ES-I3 (cell line): ENCODE data around the gene ALKBH7.
"Not testable (repeated sequence)": the region's sequence is repeated elsewhere in the genome, so short reads cannot be mapped to it uniquely, and the experiment has no call there.

Source experiments
- H3K36me3 ChIP-seq: 2 replicates; pipeline ENCODE4 v1.6.1; 2013; ENCODE audit warnings: mild to moderate bottlenecking, low read length, control low read depth, moderate library complexity; ENCODE audit not compliant: insufficient read depth
- H3K4me1 ChIP-seq: 2 replicates; pipeline ENCODE4 v1.6.1; 2013; ENCODE audit warnings: mild to moderate bottlenecking, control low read depth, low read length; ENCODE audit not compliant: insufficient read depth
- H3K9ac ChIP-seq: 2 replicates; pipeline ENCODE4 v1.6.1; 2013; ENCODE audit warnings: low read depth, mild to moderate bottlenecking, low read length, moderate library complexity
- H3K9me3 ChIP-seq: 2 replicates; pipeline ENCODE4 v1.6.1; 2013; ENCODE audit warnings: mild to moderate bottlenecking, low read length, moderate library complexity; ENCODE audit not compliant: control insufficient read depth, insufficient read depth

Gene ALKBH7, protein sequence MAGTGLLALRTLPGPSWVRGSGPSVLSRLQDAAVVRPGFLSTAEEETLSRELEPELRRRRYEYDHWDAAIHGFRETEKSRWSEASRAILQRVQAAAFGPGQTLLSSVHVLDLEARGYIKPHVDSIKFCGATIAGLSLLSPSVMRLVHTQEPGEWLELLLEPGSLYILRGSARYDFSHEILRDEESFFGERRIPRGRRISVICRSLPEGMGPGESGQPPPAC

DNA sequence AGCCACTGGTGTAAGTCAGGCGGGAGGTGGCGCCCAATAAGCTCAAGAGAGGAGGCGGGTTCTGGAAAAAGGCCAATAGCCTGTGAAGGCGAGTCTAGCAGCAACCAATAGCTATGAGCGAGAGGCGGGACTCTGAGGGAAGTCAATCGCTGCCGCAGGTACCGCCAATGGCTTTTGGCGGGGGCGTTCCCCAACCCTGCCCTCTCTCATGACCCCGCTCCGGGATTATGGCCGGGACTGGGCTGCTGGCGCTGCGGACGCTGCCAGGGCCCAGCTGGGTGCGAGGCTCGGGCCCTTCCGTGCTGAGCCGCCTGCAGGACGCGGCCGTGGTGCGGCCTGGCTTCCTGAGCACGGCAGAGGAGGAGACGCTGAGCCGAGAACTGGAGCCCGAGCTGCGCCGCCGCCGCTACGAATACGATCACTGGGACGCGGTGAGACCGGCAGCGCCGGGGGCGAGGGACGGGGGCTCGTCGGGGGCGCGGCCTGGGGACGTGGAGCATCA, at the start of gene ALKBH7:
ALKBH7 (plus strand) TSS at position 201 of the 502 bp plus-strand sequence; CDS start at position 228, 27 bp downstream.
- Histone ChIP-seq H3K9ac (peak within 1 kb of the TSS; percentile 82), H3K36me3 (peaks cover 4% of the 10 kb centered on the region; the same call in 1 of the 2 replicates), H3K9me3 (no peaks in the 10 kb centered on the region), H3K4me1 (peaks cover 3% of the 10 kb centered on the region; the same call in 1 of the 2 replicates)

DNA sequence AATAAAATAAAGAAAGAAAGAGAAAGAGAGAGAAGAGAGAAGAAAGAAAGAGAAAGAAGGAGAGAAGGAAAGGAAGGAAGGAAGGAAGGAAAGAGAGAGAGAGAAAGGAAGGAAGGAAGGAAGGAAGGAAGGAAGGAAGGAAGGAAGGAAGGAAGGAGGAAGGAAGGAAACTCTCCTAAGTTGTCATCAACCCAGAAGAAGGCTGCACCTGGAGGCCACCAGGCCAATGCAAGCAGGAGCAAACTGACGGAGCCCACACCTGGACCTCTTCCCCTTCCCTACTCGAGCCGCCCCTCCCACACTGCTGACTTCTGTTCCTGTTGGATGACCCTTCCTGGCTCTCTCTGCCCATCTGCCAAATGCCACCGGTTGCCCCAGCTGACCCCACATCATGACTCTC, 47.8 kb upstream of the ALKBH7 start:
- Histone ChIP-seq H3K9ac (no peak overlapping the region), H3K4me1 (no peaks in the 10 kb centered on the region), H3K9me3 (no peaks in the 10 kb centered on the region), H3K36me3 (no peaks in the 10 kb centered on the region)

DNA sequence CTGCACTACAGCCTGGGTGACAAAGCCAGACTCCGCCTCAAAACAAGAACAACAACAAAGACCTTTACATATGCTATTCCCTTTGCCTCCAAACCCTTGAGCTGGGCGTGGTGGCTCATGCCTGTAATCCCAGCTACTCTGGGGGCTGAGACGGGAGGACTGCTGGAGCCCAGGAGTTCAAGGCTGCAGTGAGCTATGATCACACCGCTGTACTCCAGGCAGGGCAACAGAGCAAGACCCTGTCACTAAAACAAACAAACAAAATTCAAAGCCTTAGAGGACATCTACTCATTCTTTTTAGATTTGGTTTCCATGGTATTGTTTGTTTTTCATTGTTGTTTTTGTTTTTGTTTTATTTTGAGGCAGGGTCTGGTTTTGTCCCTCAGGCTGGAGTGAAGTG, 47.0 kb upstream of the ALKBH7 start:
- no peak overlapping the region for H3K9ac ChIP-seq

DNA sequence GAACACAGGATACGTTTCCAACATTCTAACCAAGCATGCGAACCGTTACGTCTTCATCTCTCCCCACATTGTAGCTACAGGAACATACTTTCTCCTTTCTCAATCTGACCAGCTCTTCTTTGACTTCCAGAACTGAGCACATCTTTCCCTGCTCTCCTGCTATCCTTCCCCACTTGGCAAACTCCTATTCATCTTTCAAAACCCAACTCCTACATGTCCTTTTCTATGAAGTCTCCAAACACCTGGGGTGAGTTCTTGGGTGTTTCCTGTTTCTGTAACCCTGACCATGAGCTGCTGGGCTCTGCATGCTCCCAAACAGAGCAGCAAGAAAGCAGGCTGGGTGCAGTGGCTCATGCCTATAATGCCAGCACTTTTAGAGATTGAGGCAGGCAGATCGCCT, 45.8 kb upstream of the ALKBH7 start:
- Histone ChIP-seq H3K9me3 (no peaks in the 10 kb centered on the region), H3K36me3 (no peaks in the 10 kb centered on the region), H3K4me1 (no peaks in the 10 kb centered on the region), H3K9ac (no peak overlapping the region)

More for the DNA sequence above, 47.0 kb upstream of the ALKBH7 start:
- Histone ChIP-seq H3K9me3 (no peaks in the 10 kb centered on the region), H3K4me1 (no peaks in the 10 kb centered on the region), H3K36me3 (no peaks in the 10 kb centered on the region)

DNA sequence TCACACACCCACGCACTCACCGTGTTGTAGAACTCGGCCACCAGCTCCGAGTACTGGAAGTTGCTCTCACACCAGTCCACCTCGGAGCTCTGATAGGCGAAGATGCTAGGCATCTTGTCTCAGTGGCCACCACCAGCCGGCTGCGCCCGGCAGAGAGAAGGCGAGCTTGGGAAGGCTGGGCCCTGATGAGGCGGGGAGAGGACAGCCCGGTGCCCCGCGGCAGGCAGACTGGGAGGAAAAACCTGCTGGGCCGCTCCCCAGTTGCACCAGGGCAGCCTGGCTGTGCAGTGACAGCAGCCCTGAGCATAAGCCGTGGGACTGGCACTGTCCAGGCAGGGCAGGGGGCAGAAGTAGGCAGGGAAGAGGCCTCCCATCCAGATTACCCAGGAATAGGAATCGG, 39.2 kb upstream of the ALKBH7 start, which contains the start of gene ACER1:
ACER1 (minus strand) TSS at position 174 of the 400 bp plus-strand sequence; CDS start at position 113, 61 bp downstream.
- no peaks in the 10 kb centered on the region for H3K36me3 ChIP-seq
- no peak within 1 kb of the TSS for H3K9ac ChIP-seq
- no peaks in the 10 kb centered on the region for H3K4me1 ChIP-seq
- H3K9me3 ChIP-seq = no peaks in the 10 kb centered on the region

DNA sequence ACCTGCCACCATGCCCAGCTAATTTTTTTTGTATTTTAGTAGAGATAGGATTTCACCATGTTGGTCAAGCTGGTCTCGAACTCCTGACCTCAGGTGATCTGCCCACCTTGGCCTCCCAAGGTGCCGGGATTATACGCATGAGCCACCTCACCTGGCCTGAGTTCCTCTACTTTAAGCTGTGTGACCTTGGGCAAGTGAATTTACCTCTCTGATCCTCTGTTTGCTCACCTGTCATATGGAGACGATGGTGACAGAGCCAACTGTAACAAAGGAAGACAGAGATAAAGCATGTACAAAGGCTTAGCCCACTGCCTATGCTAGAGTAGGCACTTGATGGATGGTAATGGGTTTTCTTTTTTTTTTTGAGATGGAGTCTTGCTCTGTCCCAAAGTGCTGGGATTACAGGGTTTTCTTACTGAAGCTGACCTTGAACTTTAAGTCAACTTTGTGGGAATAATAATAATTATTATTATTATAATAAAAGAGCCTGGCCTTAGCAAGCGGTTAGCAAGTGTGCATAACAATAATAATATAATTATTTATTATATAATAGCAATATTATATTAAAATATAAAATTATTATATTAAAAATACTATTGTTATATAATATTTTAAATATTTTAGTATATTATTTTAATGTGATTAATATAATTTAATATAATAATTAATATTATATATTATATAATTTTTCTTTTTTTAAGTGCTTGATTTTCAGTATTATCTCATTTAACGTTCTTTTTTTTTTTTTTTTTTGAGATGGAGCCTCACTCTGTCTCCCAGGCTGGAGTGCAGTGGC, 37.9 kb upstream of the ALKBH7 start:
- Histone ChIP-seq H3K4me1 (no peaks in the 10 kb centered on the region), H3K9ac (no peak overlapping the region), H3K36me3 (no peaks in the 10 kb centered on the region), H3K9me3 (no peaks in the 10 kb centered on the region)

DNA sequence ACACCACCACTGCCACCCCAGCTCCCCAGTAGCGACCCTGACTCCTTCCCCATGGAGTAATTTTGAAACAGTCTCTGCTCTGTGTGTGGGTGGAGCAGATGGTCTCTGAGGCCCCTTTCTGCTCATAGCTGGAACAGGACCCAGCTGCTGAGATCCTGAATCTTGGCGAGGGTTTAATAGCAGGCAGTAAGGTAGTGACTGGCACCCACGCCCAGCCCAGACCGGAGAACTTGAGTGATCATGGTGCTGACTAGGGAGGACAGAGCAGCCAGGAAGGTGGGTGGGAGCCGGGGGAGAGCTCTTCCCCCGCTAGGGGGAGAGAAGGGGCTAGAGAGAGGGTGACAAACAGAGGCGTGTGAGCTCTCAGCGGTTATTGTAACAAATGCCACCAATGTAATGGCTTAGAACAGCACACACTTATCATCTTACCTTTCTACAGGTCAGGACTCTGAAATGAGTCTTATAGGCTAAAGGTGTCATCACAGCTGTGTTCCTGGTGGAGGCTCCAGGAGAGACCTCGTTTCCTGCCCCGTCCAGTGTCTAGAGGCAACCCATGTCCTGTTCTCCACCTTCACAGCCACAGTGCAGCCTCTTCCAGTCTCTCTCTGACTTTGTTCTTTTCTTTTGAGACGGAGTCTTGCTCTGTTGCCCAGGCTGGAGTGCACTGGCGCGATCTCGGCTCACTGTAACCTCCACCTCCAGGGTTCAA, 31.9 kb upstream of the ALKBH7 start:
- Histone ChIP-seq H3K4me1 (no peaks in the 10 kb centered on the region), H3K36me3 (no peaks in the 10 kb centered on the region), H3K9me3 (no peaks in the 10 kb centered on the region), H3K9ac (no peak overlapping the region)

DNA sequence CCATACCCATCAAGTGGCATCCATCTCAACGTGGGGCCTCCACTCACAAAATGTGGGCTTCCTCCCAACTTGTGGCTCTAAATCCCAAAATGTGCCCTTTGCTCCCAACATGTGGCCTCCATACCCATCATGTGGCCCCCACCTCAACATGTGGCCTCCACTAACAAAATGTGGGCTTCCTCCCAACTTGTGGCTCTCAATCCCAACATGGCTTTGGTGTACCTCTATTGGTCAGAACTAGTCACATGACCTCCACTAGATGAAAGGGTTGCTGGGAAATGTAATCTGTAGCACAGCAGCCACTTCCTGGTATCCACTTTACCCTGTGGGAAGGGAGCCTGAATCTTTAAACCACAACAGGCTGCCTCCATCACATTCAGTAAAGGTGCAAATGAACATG, 29.1 kb upstream of the ALKBH7 start:
- Histone ChIP-seq H3K36me3 (no peaks in the 10 kb centered on the region), H3K9ac (no peak overlapping the region), H3K9me3 (no peaks in the 10 kb centered on the region), H3K4me1 (no peaks in the 10 kb centered on the region)

DNA sequence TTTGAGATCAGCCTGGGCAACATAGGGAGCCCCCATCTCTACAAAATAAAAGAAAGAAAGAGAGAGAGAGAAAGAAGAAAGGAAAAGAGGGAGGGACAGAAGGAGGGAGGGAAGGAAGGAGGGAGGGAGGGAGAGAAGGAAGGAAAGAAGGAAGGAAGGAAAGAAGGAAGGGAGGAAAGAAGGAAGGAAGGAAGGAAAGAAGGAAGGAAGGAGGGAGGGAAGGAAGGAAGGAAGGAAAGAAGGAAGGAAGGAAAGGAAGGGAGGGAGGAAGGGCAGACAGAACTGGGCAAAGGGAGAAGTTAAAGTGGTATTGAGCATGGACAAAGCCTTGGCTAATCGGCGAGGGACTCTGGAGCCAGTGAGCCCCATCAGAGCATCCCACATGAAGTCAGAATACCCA, 23.3 kb upstream of the ALKBH7 start:
- not testable (repeated sequence) for H3K36me3 ChIP-seq, H3K9me3 ChIP-seq, H3K9ac ChIP-seq, H3K4me1 ChIP-seq

DNA sequence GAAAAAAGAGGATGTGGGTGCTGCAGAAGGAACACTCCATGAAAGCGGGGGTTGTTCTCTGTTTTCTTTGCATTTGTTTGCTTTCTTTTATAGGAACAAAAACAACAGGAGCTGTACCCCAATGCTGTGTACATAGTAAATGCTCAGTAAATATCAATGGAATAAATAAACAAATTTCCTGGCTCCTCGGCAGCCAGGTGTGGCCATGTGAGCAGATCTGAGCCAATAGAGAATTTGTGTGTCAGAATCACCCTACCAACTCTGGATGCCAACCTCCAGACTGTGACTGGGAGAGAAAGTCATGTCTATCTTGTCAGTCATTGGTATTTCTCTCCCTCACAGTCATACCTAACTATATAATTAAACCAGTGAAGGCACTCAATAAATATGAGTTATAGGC, 21.9 kb upstream of the ALKBH7 start:
- H3K4me1 ChIP-seq = no peaks in the 10 kb centered on the region
- no peaks in the 10 kb centered on the region for H3K36me3 ChIP-seq
- no peak overlapping the region for H3K9ac ChIP-seq
- H3K9me3 ChIP-seq = peaks cover 4% of the 10 kb centered on the region; the same call in 1 of the 2 replicates

DNA sequence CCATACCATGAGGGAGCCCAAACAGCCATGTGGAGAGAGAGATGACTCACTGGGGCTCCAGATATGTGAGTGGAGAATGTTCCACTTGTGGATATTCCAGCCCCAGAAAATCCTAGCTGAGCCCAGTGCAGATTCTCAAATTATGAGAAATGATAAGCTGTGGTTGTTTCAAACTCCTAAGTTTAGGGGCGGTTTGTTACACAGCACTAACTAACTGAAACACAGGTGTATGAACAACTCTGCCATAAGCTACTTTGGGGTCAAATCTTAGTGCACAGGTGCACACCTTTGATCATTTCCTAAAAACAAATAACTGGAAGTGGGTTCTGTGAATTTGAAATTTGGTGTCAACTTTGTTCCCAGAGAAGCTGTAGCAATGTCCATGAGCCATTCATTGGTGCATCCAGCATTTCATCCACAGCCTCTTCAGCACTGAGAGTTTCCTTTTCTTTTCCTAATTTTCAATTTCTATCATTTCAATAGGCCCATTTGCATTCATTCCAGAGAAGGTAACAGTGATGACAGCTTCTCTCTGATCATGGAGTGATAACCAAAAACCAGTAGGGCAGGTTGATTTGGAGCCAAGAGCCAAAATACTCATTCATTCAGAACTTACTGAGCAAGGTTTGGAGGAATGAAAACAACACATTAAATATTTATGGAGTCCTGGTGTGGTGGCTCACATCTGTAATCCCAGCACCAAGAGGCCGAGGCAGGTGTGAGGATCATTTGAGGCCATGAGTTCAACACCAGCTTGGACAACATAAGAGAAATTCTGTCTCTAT, 20.0 kb upstream of the ALKBH7 start:
- Histone ChIP-seq H3K9me3 (peaks cover 4% of the 10 kb centered on the region; the same call in 1 of the 2 replicates), H3K36me3 (no peaks in the 10 kb centered on the region), H3K9ac (no peak overlapping the region), H3K4me1 (no peaks in the 10 kb centered on the region)

DNA sequence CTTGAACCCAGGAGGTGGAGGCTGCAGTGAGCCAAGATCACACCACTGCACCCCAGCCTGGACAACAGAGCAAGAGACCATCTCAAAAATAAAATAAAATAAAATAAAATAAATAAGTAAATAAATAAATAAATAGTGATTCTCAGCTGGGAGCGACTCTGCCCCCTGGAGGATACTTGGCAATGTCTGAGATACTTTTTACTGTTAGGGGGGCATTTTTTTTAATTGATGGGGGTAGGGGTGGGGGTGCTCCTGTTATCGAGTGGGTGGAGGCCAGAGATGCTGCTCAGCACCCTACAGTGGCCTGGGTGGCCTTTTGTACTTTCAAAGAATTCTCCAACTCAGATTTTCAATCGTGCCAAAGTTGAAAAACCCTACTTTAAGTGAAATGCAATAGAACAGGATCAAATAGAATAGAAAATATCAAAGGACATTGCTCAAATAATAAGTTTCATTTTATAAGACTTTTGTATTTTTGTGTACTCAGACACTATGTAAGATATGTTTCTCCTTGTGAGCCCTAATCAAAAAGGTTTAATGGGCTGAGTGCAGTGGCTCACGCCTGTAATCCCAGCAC, 18.4 kb upstream of the ALKBH7 start:
- no peaks in the 10 kb centered on the region for H3K36me3 ChIP-seq
- H3K4me1 ChIP-seq = no peaks in the 10 kb centered on the region; the same call in 1 of the 2 replicates
- peaks cover 4% of the 10 kb centered on the region; the same call in 1 of the 2 replicates for H3K9me3 ChIP-seq
- H3K9ac ChIP-seq = no peak overlapping the region

DNA sequence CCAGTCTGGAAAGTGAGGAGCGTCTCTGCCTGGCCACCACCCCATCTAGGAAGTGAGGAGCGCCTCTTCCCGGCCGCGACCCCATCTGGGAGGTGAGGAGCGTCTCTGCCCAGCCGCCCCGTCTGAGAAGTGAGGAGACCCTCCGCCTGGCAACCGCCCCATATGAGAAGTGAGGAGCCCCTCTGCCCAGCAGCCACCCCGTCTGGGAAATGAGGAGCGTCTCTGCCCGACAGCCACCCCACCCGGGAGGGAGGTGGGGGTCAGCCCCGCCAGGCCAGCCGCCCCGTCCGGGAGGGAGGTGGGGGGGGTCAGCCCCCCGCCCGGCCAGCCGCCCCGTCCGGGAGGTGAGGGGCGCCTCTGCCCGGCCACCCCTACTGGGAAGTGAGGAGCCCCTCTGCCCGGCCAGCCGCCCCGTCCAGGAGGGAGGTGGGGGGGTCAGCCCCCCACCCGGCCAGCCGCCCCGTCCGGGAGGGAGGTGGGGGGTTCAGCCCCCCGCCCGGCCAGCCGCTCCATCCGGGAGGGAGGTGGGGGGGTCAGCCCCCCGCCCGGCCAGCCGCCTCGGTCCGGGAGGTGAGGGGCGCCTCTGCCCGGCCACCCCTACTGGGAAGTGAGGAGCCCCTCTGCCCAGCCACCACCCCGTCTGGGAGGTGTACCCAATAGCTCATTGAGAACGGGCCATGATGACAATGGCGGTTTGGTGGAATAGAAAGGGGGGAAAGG, 17.1 kb upstream of the ALKBH7 start:
- not testable (repeated sequence) for H3K9me3 ChIP-seq, H3K36me3 ChIP-seq

More for the DNA sequence above, 17.1 kb upstream of the ALKBH7 start:
- not testable (repeated sequence) for H3K9ac ChIP-seq, H3K4me1 ChIP-seq
